Activated CD8-positive, alpha-beta memory T cell treated with anti-CD3 and anti-CD28 coated beads for 4 hours (primary cell): ENCODE results near the gene JAK1.

ENCODE experiments used
- DNase-seq, 2 donors: peaks; one replicate each; pipeline ENCODE4 v3.0.0-alpha.2; 2020; ENCODE audit warnings: low read depth in 2 of 2

The JAK1 gene

DNA sequence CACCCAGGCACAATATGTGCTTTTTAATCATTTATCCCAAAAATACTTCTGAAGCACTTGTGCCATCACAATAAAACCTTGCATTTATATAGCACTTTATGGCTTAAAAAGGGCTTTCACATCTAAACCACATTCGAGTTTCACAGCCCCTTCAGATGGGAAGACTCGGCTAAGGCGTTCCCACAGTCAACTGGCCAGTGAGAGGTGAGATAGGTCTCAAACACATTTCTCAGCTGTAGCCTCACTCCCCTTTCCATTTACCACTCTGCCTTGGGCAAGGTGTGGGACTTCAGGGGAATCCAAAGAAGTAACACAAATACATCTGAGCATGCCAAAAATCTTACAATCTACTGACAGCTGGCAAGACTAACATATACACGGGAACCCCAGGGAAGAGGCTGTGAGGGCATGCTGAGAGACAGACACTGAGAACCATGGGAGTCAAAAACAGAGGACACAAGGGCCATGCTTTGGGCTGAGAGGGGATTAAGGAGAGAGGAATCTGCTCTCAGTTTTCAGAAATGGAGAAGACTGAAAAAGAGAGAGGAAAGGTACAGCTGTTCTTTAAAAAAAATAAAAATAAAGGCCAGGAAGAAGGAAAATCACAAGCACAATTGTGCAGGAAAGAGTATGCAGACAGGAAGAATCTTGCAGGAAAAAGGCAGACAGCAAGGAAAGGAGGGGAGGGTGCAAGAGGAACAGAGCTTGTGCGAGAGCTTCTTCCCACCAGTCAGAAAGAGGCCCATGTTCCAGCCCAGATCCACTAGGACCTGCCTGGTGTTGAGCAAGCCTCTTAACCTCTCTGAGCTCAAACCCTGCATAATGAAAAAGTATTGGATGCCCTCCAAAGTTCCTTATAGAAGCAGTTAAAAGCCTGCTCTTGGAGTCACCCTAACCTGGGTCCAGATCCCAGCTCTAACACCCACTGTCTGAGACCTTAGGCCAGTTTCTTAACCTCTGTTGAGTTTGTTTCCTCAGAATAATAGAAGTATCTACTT, 73.5 kb downstream of the JAK1 start:
- DNase-seq, result no peak

DNA sequence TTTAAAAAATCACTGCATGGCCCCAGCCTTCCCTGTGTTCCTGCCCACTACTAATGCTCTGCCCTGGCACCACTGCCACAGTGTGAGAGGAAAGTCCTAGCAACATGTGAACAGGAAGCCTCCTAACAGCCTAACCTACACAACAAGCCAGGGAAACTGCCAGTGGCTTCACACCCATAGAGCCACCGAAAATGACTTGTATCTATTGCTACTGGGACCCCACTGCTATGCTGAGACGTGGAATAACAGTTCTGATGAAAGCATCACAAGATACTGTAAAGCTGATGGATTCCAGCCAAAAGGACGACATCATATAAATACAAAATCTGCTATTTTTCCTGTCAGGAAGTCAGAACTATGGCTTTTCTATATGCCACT, 74.9 kb downstream of the JAK1 start:
- DNase-seq, result no peak

DNA sequence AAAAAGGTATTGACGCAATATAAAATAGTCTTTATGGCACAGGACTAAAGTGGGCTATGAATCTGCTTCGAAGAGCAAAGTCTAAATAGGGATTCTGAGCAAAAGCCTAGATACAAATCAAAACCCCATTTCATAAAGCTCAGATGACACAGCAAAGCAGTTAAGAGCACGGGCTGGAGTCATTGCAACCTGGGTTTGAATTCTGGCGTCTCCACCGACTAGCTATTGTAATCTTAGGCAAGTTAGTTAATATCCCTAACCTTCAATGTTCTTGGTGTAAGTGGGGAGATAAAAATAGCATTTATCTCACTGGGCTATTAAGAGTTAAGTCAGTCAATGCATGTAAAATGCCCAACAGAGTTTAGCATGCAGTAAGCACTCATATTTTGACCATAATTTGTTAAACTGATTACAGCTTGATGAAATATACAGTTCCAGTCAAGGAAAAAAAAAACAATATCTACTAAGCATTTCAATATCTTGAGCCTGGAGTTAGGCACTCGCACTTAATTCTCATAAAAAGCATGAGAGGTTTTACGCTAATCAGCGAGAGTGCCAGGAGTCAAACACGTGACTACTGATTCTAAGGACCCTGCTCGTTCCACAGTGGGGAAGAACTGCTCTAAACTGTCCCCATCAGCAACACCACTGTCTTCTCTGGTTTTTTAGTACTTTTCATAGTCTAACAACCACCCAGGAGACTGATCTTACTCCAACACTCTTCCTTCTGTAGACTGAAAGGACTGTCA, 75.5 kb downstream of the JAK1 start:
- no peak for DNase-seq

DNA sequence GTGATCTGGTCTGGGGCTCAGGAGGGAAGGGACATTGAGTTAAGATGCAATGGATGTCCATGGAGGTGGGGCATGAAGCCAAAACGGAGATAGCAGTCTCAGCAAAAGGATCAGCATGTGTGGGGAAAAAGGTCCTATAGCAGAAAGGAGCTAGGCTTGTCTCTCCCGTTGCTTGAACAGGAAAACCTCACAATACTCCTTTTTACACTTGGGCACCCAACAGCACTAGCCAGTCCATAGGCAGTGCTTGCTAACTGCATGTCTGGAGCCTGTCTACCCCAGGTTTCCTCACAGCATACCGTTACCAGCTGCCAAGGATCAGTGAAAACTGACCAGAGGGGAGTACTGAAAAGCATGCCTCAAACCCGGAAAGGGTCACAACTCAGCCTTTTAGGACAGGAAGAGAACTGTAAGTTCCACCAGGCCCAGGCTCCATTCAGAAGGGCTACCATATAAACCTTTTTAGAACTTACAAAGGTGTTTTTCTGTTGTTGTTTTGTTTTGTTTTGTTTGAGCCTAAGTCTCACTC, 78.6 kb downstream of the JAK1 start:
- DNase-seq, result no peak

DNA sequence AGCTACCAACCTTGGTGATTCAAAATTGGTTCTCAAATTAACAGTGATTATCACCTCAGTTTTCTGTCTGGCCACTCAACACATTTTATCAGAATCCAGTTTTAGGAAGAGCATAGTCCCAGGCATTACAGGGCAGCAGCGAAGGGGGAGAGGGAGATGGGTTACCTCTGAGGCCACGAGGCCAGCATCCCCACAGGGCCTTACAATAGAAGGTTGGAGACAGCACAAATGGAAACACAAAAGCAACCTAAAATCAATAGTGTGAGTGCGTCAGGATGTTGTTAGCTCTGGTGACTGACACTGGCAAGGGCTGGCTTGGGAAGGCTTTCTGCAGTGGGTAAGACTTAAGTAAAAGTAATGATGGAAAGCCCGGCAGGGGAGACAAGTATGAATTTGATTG, 79.5 kb downstream of the JAK1 start:
- DNase-seq, result no peak

DNA sequence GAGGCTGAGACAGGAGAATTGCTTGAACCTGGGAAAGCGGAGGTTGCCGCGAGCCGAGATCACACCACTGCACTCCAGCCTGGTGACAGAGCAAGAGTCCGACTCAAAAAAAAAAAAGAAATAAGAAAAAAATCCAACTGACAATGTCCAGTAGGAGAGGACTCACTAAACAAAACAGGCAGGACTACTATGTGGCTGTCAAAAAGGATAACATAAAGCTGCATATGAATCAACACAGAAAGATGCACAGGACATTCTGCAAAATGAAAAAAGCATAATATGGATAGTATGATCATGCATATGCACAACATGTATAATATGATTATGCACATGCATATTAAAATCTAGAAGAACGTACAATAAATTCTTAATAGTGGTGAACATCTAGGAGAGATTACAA, 80.7 kb downstream of the JAK1 start:
- DNase-seq, result no peak

DNA sequence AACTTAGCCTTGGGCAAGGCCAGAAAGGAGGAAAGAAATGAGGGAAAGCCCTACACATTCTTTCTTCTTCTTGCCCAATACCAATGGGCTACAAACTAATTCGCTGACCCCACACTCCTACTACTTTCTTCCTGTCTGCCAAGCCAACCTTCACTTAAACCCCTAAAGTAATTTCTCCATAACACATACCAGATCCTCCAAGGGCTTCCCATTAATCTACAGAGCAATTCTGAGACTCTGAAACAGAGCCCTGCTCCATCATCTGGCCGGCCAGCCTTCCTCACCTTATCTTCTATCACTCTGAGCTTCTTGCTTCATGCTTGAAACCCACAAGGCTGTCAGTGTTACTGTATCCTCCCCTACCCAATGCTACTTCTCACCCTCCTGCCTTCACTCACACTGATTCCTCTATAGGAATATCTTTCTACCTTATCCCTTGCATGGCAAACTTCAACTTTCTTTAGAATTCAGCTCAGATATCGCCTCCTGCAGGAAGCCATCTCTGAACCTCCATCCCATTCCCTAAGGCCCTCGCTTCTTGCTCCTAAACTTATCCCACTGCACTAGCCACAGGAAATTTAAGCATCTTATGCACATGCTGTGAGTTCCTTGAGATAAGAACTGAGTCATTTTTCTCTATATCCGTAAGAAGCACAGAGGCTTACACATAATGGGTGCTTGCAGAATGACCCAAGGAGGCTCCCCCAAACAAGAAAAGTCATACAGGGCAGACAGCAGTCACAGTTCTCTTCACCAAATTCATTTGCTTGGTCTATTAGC, 81.9 kb downstream of the JAK1 start:
- no peak for DNase-seq

DNA sequence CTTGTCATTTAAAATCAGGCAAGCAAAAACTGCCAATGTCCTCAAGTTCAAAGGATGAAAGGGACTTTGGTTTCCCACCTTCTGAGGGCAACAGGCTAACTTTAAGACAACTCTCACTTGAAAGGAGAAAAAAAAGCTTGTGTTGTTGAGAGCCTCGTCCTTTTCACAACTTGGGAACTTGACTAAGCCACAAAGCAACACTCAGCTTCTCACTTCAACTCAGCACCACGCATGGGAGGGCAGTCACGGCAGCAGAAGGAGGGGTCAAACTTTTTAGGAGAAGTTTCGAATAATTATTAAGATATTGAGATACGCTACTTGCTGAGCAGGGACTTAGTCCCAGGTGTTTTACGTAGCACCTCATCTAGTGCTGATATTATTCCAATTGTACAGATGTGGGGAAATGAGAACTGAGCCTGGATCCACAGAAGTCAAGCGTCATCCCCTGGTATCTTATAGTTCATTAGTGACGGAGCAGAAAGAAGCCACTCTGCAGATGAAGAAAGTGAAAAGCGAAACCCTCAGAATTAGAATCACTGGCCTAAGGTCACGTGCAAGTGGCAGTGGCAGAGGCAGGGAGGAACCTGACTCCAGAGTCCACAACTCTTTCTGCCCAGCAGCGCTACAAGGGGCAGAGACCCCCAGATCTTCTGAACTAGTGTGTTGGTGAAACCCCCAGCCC, 83.6 kb downstream of the JAK1 start:
- DNase-seq, result no peak

DNA sequence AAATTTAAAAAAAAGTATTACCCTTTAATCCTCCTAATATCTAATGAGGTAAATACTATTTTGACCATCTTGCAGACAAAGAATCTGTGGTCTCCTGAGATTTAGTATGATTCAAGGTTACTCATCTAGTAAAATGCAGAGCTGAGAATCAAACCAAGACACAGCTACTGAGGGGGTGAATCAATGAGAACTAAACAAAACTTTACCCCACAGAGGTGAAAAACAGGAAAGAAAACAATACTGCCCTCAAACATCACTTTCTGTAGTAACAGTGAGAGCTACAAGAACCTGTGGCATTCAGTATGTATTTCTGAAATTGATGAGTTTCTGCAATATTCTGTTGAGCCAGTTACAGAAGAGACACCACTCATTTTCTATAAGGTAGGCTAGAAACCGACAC, 85.1 kb downstream of the JAK1 start:
- DNase-seq, result no peak

DNA sequence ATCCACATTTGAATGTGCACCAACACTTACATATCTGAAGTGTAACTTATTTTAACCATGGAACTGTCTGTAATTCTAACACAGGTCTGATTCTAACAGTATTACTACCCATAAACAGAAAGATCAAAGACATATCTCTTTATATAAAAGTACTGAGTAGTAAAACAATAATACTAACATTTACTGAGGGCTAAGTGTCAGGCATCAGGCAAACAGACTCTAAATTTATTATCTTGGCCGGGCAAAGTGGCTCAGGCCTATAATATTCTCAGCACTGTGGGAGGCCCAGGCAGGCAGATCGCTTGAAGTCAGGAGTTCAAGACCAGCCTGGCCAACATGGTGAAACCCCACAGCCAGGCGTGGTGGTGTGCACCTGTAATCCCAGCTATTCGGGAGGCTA, 85.9 kb downstream of the JAK1 start:
- no peak for DNase-seq

DNA sequence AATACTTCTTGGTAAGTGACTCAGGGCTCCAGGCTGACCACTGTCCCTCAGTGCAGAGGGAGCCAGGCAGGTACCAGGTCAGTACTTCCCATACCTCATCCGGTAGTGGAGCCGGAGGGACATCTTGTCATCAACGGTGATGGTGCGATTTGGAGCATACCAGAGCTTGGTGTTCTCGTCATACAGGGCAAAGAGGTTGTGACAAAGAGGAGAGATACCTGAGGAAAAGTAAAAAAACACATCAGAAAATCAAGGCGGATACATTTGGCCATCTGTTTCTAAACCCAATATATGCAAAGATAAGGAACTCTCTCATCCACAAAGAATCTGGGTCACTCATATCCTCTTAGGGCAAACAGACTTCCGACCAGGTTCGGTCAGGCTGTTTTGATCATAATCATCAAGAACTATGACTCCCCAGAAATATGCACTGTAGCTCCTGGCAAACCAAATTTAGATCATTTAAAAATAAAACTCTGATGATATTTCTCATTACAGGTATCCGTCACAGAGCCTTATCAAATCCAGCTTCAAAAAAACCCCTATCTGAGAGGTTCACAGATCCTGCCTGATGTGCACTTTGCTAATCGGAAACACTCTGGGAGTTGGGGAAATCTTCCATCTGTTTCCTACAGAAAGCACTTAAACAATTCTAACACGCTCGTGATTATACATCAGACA, 87.3 kb downstream of the JAK1 start:
- DNase-seq, result no peak

DNA sequence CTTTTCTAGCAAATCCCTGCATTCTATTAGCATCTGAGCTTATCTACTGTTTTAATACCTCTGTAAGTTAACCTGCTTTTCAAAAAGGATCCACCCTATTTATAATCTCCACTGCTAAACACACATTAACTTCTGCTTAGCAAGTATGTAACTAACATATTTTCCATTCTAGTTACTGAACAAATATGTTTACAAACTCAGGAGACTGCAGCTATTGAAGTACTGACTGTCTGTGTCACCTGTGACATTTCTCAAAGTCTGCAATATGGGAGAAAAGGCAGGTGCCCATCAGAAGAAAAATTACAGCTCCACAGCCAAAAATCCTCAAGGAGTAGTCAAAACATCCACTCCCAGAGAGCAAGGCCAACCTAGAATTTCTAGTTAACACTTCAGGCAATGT, 88.3 kb downstream of the JAK1 start:
- no peak for DNase-seq

DNA sequence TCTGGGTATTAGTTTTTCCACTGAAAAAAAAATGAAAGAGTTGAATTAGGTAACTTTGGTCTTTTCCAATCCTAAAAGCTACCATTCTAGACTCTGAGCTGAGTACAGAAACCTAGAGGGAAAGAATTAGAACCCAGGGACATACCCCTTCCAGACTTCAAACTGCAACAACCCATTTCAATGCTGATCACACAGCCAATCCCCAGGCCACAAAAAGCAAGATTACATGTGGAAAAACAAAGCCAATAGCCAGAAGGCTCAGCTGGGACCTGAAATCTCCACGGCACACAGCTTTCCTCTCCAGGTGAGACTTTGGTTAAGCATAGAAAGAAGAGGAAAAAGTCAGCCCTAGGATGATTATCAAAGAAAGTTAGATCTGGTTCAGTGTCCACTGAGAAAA, 88.8 kb downstream of the JAK1 start:
- DNase-seq, result no peak

DNA sequence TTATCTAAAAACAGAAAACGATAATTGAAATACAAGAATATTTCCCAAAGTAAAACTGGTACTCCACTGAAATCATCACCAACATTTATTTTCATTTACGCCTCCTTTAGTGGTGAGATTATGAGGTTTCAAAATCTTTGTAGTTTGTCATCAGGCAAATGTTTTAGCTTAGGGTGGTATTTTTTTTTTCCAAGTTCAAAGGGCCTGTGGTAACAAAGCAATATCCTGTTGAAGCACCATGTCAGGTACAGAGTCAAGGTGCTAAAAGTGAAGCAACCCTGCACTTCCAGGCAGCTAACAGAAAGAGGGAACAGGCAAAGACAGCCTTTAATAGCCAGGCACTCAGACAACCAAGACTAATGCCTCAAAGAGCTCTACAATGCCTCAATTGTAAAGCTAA, 89.2 kb downstream of the JAK1 start:
- DNase-seq, result no peak

DNA sequence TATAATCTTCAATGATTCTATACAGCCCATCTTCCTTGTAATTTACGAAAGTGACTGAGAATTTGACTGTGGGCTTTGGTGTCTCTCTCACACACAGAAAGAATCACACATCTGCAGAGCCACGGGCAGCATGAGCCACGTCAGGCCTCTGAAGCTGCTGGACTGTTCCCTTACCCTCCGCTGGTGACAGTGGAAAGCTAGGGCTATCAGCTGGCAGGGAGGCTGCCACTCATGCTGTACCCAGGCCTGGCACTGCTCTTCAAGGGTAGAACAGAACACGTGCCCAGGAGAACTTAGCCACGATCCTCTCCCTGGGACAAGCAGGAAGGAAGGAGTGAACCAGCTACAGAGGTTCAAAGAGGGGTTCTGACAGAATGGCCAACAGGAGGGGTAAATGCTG, 90.7 kb downstream of the JAK1 start:
- no peak for DNase-seq

DNA sequence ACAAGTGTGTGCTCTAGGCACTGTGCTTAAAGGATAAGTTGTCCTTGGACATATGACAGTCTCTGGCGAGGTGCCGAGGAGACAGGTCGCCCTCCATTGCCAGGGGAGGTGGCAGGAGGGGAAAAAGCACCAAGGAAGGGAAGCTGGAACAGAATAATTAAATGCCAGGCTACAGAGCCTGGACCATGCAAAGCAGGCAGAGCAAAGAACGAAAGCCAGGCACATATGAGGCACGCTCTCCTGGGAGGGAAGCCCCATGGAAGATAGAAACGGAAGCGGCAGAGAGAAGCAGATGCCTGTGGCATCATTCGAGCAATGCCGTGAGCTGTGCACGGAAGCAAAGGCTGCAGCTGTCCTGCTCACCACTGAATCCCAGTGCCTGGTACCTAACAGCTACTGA, 91.2 kb downstream of the JAK1 start:
- no peak for DNase-seq

DNA sequence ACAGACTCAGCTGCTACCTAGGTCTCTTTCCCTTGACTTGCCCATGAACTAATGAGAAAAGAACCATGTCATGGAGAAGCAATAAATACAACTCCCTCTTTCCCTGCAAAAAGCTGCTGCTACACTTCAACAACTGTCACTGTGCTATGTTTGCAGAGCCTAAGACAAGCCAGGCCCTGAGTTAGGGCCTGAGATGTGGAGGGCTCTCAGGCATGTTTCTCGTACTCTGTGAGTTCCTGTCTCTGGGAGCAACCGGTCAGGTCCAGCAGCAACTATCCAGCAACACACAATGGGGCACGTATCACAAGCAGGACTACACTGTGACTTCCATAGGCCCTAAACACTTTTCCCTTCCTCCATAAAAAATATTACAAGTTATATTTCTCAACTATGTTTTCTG, 91.7 kb downstream of the JAK1 start:
- DNase-seq, result no peak

DNA sequence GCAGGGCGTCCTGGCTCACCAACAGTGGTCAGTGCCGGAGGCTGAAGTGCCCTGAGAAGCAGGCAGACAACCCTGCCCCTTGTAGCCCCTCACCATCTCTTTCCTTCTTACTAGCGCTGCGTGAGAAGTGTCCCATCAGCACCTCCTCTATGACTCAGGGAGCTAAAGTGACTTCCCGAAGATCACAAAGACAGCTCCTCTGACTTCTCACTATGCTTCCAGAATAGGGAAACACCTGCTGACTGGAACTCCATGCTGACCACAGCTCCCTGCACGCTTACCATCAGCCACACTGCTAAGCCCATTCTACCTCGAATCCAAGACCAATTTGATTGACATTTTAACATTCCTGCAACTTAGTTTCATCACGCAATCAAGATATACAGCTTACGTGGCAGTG, 92.8 kb downstream of the JAK1 start:
- DNase-seq, result no peak

DNA sequence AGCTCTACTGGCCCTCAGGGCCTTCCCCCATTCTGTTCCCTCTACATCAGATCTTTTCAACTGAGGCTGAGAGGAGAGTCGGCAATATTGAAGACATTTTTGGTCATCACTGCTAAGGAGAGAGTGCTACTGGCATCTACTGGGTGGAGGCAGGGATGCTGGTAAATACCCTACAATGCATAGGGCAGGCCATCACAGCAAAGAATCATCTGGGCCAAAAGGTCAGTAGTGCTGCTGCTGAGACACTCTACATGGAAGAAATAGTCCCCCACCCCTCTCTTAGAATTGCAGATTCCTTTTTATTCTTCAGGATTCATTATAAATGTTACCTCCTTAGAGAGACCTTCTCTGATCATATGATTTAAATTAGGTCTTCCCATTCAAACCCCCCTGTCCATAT, 94.3 kb downstream of the JAK1 start:
- DNase-seq, result no peak

DNA sequence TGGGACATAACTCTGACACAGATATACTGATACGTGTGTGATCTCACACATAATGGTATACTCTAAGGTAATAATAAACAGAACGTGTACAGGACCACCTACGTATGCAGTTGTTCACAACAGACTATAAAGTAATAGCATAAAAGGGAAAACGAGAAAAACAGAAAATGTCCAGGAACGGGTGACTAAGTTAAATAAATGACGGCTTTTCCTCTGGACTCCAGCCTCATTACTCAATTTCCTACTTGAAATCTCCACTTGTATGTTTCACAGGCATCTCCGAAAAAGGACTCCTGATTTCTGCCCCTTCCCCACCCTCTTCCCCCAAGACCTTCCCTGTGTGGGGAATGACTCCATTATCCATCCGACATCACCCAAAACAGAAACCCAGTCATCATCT, 95.1 kb downstream of the JAK1 start:
- no peak for DNase-seq

DNA sequence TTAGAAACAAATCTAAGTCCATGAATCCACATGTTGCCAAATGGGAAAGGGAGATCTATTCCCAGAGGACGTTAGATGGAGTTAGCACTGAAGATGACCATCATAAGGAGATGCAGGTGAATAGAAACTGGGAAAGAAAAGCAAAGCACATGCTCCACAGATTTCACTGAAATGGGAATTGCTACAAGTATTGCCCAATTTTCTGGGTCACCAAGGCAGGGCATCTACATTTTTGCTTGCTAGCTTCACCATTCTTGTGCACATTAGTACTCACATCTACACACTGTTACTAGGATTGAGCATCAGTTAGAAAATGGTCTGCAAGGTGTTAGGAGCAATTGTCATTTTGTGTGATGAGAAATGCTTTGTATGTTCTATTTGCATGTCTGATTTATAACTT, 99.1 kb downstream of the JAK1 start:
- DNase-seq, result no peak
